ENCODE measurements around the gene RPL19.

GRCh38 chr17:39244600-39245570 is 44.8 kb downstream of the RPL19 start:
- peak; percentile 94 to 98 (median 95) for TF ChIP-seq CTCF (optimal IDR thresholded peaks at IDR 0.05 in 1 of 3, IDR thresholded peaks at IDR 0.05 in 1 of 3, conservative IDR thresholded peaks at IDR 0.05 in 1 of 3; ENCODE audit: extremely low read depth in 1 of 3, insufficient read depth in 2 of 3, low read length in 3 of 3)
- no peak for TF ChIP-seq EZH2 (IDR thresholded peaks at IDR 0.05; ENCODE audit: low read length)

Data from keratinocyte (primary cell).